HG03025 (cell line): ENCODE measurements around the gene MRPL58.
"Not testable (repeated sequence)": the region's sequence is repeated elsewhere in the genome, so short reads cannot be mapped to it uniquely, and the experiment has no call there.

ENCODE experiments used
- ATAC-seq: cut with Tn5 transposase; IDR thresholded peaks from one replicate; pipeline ENCODE4 v1.9.1; 2021; ENCODE audit warnings: mild to moderate bottlenecking, moderate library complexity; ENCODE audit not compliant: unreplicated experiment, low FRiP score

Gene MRPL58

GRCh38 chr17:75011401-75012095 lies 922 bp upstream of the MRPL58 start:
- ATAC-seq, result no peak

- no peak for ATAC-seq
These were observed 449 bp upstream of the MRPL58 start for GRCh38 chr17:75012096-75012345.

GRCh38 chr17:75013092-75013559 lies 656 bp downstream of the MRPL58 start:
- no peak for ATAC-seq

- ATAC-seq, result no peak
These were observed 6.7 kb downstream of the MRPL58 start for GRCh38 chr17:75019146-75019545.

- ATAC-seq, result no peak
These were observed 7.2 kb downstream of the MRPL58 start for GRCh38 chr17:75019710-75020109.

- no peak for ATAC-seq
These were observed 8.1 kb downstream of the MRPL58 start for GRCh38 chr17:75020331-75021110.

GRCh38 chr17:75024686-75025397 lies 12.4 kb downstream of the MRPL58 start:
- no peak for ATAC-seq

GRCh38 chr17:75025398-75025734 lies 12.9 kb downstream of the MRPL58 start:
- ATAC-seq, result not testable (repeated sequence)

- not testable (repeated sequence) for ATAC-seq
These were observed 14.2 kb downstream of the MRPL58 start for GRCh38 chr17:75026650-75027049.

- no peak for ATAC-seq
These were observed 17.7 kb downstream of the MRPL58 start for GRCh38 chr17:75030161-75030560.

- ATAC-seq, result no peak
These were observed 19.7 kb downstream of the MRPL58 start for GRCh38 chr17:75031972-75032719.

GRCh38 chr17:75032720-75033280 lies 20.3 kb downstream of the MRPL58 start:
- no peak for ATAC-seq

GRCh38 chr17:75033346-75034235 lies 21.1 kb downstream of the MRPL58 start:
- no peak for ATAC-seq

- no peak for ATAC-seq
These were observed 21.9 kb downstream of the MRPL58 start for GRCh38 chr17:75034236-75034908.

- ATAC-seq, result no peak
These were observed 24.3 kb downstream of the MRPL58 start for GRCh38 chr17:75036643-75037268.

GRCh38 chr17:75039238-75039637 lies 26.8 kb downstream of the MRPL58 start:
- ATAC-seq, result no peak

- no peak for ATAC-seq
These were observed 29.3 kb downstream of the MRPL58 start for GRCh38 chr17:75041656-75042280.

- ATAC-seq, result not testable (repeated sequence)
These were observed 31.3 kb downstream of the MRPL58 start for GRCh38 chr17:75043789-75044188.
